ENCODE results near the gene RAB11FIP3. TPM values are rescaled to one million over a fixed set of nuclear protein-coding genes. Genes with fewer than 3 reads are reported as not detected.
A peak's percentile ranks its signal among the peaks of the same experiment; 100 is the strongest.

RAB11FIP3 gene
- total RNA-seq, 1 experiment from 2014 or later, result 12.8 TPM

DNA sequence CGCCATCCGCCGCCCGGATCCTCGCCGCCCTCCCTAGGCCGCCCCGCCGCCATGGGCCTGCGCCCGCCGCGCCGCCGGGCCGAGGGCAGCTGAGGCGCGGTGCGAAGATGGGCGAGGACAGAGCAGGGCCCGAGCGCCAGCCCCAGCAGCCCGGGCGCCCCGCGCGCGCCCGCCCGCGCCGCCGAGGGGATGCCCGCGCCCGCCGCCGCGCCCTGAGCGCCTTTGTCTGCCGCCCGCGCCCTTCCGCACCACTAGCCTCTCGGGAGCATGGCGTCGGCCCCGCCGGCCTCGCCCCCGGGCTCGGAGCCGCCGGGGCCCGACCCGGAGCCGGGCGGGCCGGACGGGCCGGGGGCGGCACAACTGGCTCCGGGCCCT, 278 bp downstream of the RAB11FIP3 start:
- Histone ChIP-seq H3K9me3 (ENCODE audit: control insufficient read depth in 1 of 2, insufficient read depth in 1 of 2, low read depth in 1 of 2, low read length in 2 of 2) (no peaks in the 10 kb centered on the region), H3K4me3 (replicated peaks in 1 of 2; ENCODE audit: low read depth in 1 of 2, low read length in 2 of 2) (peak overlapping the region; percentile 43 to 60; a peak in 3 of 4 replicates), H3K79me2 (ENCODE audit: insufficient read depth, low read length) (peaks cover 15% of the 10 kb centered on the region; the same call in 1 of the 2 replicates), H4K20me1 (ENCODE audit: insufficient read depth) (no peaks in the 10 kb centered on the region), H2AFZ (ENCODE audit: low read depth, low read length, poor library complexity, severe bottlenecking) (no peak overlapping the region), H3K27me3 (ENCODE audit: insufficient read depth, low read length) (no peaks in the 10 kb centered on the region), H3K9me2 (ENCODE audit: insufficient read depth) (no peaks in the 10 kb centered on the region), H3K36me3 (ENCODE audit: control insufficient read depth in 1 of 2, insufficient read depth in 2 of 2, low read length in 2 of 2) (no peaks in the 10 kb centered on the region), H3K4me2 (ENCODE audit: low read length) (peak overlapping the region; percentile 89), H3K27ac (ENCODE audit: low read depth, low read length) (peak overlapping the region; percentile 43; the same call in 1 of the 2 replicates), H3K9ac (ENCODE audit: low read length) (peak overlapping the region; percentile 55; the same call in 1 of the 2 replicates), H3K4me1 (ENCODE audit: control insufficient read depth in 1 of 2, insufficient read depth in 2 of 2, low read length in 2 of 2) (peaks cover 16 to 35% of the 10 kb centered on the region in 2 experiments)
- CTCF ChIA-PET, result interaction anchor here (0.6 to 1.2 kb wide), 2 partner anchors 24 to 62 kb away, joined by 3 read pairs; partner anchors contain the start of gene DECR2
- no peak for DNase-seq (ENCODE audit: low read depth, low spot score)
- peak; percentile 55 for ATAC-seq
- no TSS peak for BruUV-seq (replicated peaks)
- intact Hi-C loops (cut with micrococcal nuclease), result no loop called here
- peak; percentile 66 for TF ChIP-seq ZFX (IDR thresholded peaks at IDR 0.05)
- no peak for TF ChIP-seq SIN3A (IDR thresholded peaks at IDR 0.05; ENCODE audit: low read depth)
- no peak for TF ChIP-seq YY1 (IDR thresholded peaks at IDR 0.05; ENCODE audit: extremely low read depth, insufficient replicate concordance, low read depth, low read length)
- TF ChIP-seq, protein P1, sequence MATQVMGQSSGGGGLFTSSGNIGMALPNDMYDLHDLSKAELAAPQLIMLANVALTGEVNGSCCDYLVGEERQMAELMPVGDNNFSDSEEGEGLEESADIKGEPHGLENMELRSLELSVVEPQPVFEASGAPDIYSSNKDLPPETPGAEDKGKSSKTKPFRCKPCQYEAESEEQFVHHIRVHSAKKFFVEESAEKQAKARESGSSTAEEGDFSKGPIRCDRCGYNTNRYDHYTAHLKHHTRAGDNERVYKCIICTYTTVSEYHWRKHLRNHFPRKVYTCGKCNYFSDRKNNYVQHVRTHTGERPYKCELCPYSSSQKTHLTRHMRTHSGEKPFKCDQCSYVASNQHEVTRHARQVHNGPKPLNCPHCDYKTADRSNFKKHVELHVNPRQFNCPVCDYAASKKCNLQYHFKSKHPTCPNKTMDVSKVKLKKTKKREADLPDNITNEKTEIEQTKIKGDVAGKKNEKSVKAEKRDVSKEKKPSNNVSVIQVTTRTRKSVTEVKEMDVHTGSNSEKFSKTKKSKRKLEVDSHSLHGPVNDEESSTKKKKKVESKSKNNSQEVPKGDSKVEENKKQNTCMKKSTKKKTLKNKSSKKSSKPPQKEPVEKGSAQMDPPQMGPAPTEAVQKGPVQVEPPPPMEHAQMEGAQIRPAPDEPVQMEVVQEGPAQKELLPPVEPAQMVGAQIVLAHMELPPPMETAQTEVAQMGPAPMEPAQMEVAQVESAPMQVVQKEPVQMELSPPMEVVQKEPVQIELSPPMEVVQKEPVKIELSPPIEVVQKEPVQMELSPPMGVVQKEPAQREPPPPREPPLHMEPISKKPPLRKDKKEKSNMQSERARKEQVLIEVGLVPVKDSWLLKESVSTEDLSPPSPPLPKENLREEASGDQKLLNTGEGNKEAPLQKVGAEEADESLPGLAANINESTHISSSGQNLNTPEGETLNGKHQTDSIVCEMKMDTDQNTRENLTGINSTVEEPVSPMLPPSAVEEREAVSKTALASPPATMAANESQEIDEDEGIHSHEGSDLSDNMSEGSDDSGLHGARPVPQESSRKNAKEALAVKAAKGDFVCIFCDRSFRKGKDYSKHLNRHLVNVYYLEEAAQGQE (IDR thresholded peaks at IDR 0.05; ENCODE audit: low read depth), result no peak
- RAD21 ChIA-PET (ENCODE audit: low non-redundant PET in 1 of 2, low total read pairs in 2 of 2, uncharacterized antibody in 2 of 2, unreplicated experiment in 2 of 2), result no interaction called here
- POLR2A ChIA-PET, result no interaction called here
